Measurements from ENCODE around the gene FRMD8. TPM values are rescaled to one million over a fixed set of nuclear protein-coding genes. Genes with fewer than 3 reads are reported as not detected.

The FRMD8 gene
- total and polyA plus RNA-seq, 9 of the 15 experiments (the other 6 are each of a cell fraction or from before 2014, with no cell fraction given) = 4.5 to 54.5 (median 15.8) TPM

- TF ChIP-seq TEAD4 (IDR thresholded peaks at IDR 0.05; ENCODE audit: low read length) (no peak), TEAD4 (CRISPR knock-in tag; IDR thresholded peaks at IDR 0.05; ENCODE audit: borderline replicate concordance) (no peak), PHF8 (IDR thresholded peaks at IDR 0.05; ENCODE audit: borderline replicate concordance, low read length) (no peak), SAP30 (IDR thresholded peaks at IDR 0.05; ENCODE audit: borderline replicate concordance, insufficient read depth, low read depth, low read length, poor library complexity, severe bottlenecking) (peak; percentile 27), ETV1 (tag; conservative IDR thresholded peaks at IDR 0.05; ENCODE audit: low read depth) (no peak), EZH2 (IDR thresholded peaks at IDR 0.05; ENCODE audit: borderline replicate concordance, low read depth, low read length) (no peak), TFE3 (CRISPR knock-in tag; IDR thresholded peaks at IDR 0.05) (peak; percentile 0; the same call in 1 of the 2 replicates), PYGO2 (tag; IDR thresholded peaks at IDR 0.05) (no peak), TFAP4 (CRISPR knock-in tag; IDR thresholded peaks at IDR 0.05; ENCODE audit: borderline replicate concordance) (peak; percentile 53; the same call in 1 of the 2 replicates), RBM39 (optimal IDR thresholded peaks at IDR 0.05; ENCODE audit: low read depth, low read length) (peak; percentile 95), SIRT6 (IDR thresholded peaks at IDR 0.05; ENCODE audit: low read depth, low read length) (peak; percentile 72), ZBTB1 (CRISPR knock-in tag; IDR thresholded peaks at IDR 0.05; ENCODE audit: borderline replicate concordance, low read depth) (no peak), UBTF (IDR thresholded peaks at IDR 0.05; ENCODE audit: borderline replicate concordance in 1 of 2, low read depth in 2 of 2, low read length in 2 of 2) (no peak), MLX (CRISPR knock-in tag; conservative IDR thresholded peaks at IDR 0.05) (peak in 1 of 2 experiments; percentile 32; a peak in 1 of 4 replicates), TARDBP (IDR thresholded peaks at IDR 0.05) (no peak), YY1 (IDR thresholded peaks at IDR 0.05; ENCODE audit: borderline replicate concordance in 1 of 3, control insufficient read depth in 1 of 3, extremely low read depth in 1 of 3, insufficient read depth in 3 of 3, insufficient read length in 1 of 3, insufficient replicate concordance in 2 of 3, low read depth in 1 of 3, low read length in 2 of 3) (no peak)
Measured at GRCh38 chr11:65425105-65425970, 38.9 kb downstream of the FRMD8 start (continued).

All from K562 (cell line).